Panc1 (cell line): ENCODE results near the gene LAMP1.

Experiments
- POLR2AphosphoS5 ChIP-seq: IDR thresholded peaks from 2 replicates; pipeline ENCODE4 v1.6.1; 2012; ENCODE audit warnings: mild to moderate bottlenecking, low read depth, low read length, moderate library complexity
- TCF7L2 ChIP-seq: IDR thresholded peaks from 2 replicates; pipeline ENCODE4 v1.6.1; 2011; ENCODE audit warnings: mild to moderate bottlenecking, low read depth, low read length, inconsistent platforms
- TF ChIP-seq, protein P1 (sequence below): fragments of 450-650 bp; IDR thresholded peaks from 2 replicates; pipeline ENCODE4 v1.5.1; 2017; ENCODE audit warnings: mild to moderate bottlenecking

DNA sequence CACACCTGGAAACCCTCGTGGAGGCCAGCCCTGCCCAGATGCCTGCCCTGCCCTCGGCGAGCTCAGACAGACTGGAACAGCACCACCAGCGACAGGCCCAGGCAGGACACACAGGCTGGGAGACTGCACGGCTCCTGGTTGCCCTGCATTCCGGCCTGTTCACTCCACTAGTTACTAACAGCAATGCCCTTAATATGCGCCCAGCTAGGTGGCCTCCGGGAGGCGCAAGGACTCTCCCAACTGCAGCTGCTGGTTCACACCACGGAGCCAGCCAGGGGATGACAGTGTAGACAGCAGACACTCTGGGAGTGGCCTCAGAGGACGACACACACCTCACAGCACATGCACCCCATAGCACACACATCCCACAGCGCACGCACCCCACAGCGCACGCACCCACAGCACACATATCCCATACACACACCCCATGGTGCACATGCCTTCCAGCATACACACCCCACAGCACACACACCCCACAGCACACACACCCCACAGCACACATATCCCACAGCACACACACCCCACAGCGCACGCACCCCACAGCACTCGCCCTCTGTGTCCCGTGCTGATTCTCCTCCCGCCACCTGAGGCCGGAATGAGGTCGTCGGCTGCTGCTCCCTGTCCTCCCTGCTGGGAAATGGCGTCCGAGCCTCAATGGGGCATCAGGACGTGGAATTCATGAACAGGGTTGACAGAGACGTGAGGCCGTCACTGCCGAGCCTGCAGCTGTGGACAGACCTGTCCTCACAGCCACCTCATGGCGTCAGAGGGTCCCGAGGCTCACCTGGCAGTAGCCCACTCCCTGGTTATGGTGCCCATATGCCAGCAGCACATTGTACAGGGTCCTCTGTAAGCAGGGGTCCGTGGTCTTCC, 53.3 kb downstream of the LAMP1 start:
- TF ChIP-seq POLR2AphosphoS5 (no peak), TCF7L2 (no peak)
- TF ChIP-seq, protein P1, sequence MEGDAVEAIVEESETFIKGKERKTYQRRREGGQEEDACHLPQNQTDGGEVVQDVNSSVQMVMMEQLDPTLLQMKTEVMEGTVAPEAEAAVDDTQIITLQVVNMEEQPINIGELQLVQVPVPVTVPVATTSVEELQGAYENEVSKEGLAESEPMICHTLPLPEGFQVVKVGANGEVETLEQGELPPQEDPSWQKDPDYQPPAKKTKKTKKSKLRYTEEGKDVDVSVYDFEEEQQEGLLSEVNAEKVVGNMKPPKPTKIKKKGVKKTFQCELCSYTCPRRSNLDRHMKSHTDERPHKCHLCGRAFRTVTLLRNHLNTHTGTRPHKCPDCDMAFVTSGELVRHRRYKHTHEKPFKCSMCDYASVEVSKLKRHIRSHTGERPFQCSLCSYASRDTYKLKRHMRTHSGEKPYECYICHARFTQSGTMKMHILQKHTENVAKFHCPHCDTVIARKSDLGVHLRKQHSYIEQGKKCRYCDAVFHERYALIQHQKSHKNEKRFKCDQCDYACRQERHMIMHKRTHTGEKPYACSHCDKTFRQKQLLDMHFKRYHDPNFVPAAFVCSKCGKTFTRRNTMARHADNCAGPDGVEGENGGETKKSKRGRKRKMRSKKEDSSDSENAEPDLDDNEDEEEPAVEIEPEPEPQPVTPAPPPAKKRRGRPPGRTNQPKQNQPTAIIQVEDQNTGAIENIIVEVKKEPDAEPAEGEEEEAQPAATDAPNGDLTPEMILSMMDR: no peak
